ENCODE results near the gene NPFF.
A peak's percentile ranks its signal among the peaks of the same experiment; 100 is the strongest.
"Not testable (repeated sequence)": the region's sequence is repeated elsewhere in the genome, so short reads cannot be mapped to it uniquely, and the experiment has no call there.

Gene NPFF

GRCh38 chr12:53506881-53507602 is at the start of gene NPFF:
NPFF (minus strand) TSS chr12:53507484; CDS start chr12:53507474, 10 bp downstream.
- DNase-seq: no peak

GRCh38 chr12:53552361-53553327 is 45.4 kb upstream of the NPFF start:
- DNase-seq: no peak

GRCh38 chr12:53551889-53552291 is 44.6 kb upstream of the NPFF start:
- DNase-seq: no peak

DNA sequence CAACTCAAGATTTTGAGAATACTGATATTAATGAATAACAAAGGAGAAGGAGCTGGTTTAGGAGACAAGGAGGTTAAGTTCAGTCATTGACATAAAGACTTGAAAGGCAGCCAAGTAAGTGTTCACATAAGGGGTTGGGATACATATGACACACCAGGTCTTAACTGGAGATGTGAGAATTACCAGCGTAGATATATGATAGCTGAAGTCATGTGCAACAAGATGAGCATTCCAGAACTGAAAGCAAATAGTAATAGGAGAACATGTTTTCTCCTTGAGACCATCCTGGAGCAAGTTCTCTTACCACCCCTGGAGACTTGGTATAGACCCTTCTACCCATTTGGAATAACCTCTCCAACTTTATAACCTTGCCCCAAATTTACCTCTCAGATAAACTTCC is 43.3 kb upstream of the NPFF start:
- no peak for DNase-seq

- DNase-seq: not testable (repeated sequence)
Measured at GRCh38 chr12:53550131-53550530, 42.8 kb upstream of the NPFF start.

DNA sequence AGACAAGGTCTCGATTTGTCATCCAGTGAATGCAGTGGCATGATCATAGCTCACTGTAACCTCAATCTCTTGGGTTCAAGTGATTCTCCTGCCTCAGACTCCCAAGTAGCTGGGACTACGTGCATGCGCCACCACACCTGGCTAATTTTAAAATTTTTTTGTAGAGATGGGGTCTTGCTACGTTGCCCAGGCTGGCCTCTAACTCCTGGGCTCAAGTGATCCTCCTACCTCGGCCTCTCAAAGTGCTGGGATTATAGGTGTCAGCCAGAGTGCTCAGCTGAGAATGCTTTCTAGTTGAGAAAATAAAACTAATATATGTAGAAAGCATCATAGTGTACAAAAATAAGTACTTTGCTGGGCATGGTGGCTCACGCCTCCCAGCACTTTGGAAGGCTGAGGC is 41.1 kb upstream of the NPFF start:
- not testable (repeated sequence) for DNase-seq

DNA sequence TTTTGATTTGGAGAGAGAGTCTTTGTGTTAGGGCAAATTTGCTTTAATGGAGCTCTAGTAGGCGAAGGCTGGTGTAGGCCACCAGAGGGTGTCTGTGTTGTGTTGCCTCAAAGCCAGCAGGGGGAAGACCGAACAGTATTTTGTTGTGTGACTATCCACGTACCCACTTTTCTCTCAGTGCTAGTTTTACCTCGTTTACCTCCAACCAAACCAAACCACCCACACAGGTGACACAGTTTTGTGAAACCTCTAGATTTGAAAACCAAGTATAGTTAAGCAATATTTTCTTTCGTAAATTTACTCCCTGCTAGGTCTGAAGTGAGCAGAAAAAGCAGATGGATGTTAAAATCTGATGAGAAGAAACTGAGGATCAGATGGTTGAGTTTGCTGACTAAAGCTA is 36.3 kb upstream of the NPFF start:
- peak; percentile 34 for DNase-seq

DNA sequence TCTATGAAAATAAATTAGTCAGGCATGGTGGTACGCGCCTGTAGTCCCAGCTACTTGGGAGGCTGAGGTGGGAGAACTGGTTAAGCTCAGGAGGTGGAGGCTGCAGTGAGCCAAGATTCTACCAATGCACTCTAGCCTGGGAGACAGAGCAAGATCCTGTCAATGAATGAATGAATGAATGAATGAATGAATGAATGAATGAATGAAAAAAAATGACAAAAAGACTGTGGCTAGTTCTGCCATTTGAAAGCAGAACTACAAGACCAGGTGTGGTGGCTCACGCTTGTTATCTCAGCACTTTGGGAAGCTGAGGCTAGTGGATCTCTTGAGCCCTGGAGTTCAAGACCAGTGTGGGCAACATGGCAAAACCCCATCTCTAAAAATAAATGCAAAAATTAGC is 32.2 kb upstream of the NPFF start:
- no peak for DNase-seq

DNA sequence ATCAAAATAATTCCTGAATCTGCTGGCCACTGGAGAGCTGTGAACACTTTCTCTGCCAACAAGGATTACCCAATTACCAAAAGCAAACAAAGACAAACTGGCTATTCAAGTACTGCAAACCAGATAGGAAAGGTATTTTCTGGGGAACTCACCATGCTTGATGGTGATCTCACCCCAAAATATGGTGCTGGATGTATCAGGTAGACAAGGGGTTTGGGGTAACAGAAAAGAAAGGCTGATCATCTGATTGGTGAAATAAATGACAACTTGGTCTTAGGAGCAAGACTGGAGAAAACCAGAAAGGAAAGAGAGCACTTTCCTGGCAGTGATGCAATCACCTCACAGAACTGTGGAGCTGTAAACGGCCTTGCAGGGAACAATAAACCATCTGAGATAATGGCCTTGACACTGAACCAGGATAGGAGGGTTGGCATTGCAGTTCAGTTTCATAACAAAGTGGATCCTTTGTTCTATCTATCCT is 31.0 kb upstream of the NPFF start:
- no peak for DNase-seq

- no peak for DNase-seq
Measured at GRCh38 chr12:53536962-53537361, 29.7 kb upstream of the NPFF start.

- DNase-seq: no peak
Measured at GRCh38 chr12:53533471-53533870, 26.2 kb upstream of the NPFF start.

GRCh38 chr12:53532524-53533445 is 25.5 kb upstream of the NPFF start:
- DNase-seq: no peak

DNA sequence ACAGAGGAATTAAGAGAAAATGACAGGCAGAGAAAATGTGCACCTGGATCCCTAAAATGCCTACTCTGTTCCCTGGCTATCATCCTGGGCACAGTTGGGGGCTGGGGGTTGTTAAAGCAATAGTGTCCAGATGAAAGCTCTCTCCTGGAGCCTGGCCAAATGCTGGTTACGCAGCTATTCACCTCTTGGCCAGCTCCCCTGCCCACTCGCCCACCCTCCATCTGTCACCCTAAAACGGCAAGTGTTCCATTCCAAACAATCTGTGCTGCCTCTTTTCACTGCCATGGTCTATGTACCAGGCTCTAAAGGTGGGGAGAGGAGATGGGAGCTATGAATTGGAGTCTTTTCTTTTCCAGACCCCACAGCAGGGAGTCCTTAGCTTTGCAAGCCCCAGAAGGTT is 24.7 kb upstream of the NPFF start:
- DNase-seq: no peak

DNA sequence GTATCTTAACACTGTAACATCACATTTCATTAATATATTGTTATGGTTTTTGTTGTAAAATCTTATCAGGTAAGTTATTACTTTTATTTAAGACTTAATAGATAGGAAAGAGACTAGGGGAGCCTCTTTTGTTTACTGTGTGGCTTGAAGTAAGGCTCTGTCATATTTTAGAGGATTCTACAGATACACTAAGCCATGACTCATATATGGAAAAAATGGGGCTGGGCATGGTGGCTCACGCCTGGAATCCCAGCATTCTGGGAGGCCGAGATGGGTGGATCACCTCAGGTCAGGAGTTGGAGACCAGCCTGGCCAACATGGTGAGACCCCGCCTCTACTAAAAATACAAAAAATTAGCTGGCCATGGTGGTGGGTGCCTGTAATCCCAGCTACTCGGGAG is 23.6 kb upstream of the NPFF start:
- no peak for DNase-seq

DNA sequence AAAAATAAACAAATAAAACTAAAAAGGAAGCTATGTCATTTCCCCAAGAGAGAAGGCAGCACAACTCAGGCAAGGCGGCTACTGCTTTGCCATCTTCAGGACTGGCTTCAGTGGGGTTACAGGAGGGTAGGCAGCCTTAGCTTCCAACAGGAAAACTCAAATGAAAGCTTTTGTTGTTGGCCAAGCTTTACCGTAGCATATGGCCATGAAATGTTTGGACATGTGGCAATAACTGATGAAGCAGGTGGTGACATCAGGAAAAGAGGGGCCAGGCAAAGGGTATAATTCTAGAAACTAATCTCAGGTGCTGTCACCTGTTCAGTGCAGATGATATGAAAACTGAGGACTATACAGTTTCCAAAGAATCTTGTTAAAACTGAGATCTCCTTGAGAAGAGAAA is 22.8 kb upstream of the NPFF start:
- DNase-seq: no peak

GRCh38 chr12:53524476-53524875 is 17.2 kb upstream of the NPFF start:
- DNase-seq: no peak

GRCh38 chr12:53523131-53523530 is 15.8 kb upstream of the NPFF start:
- DNase-seq: no peak

GRCh38 chr12:53518381-53518780 is 11.1 kb upstream of the NPFF start:
- DNase-seq: no peak

DNA sequence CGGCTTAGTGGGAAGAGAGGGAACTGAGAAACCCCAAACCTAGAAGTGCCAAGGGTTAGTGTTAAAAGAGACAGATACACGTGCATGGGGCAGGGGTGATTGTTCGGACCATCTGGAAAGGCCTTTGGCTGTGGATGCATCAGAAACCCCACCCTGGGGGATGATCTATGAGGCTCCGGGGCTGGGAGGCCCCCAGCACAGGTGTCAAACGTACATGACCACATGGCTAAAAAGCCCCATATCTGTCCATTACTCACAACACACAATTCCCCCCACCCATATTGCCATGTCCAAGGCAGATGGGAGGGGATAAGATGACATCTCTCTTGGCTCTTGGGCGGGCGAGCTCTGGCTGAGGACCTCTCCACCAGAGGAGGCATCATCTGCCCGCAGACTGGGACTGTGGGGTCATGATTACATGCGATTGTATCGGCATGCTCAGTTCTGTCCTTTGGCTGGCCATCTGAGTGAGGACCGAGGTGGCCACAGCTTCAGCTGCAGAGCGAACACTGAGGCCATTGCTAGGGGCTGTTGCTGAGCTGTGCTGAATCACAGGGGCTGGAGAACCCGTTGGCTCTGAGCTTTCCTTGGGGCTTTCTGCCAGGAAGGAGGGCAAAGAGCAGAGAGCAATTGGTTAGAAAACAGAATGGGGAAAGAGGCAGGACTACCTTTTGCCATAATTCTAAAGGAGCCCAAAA is 9.6 kb upstream of the NPFF start:
- no peak for DNase-seq

GRCh38 chr12:53515291-53515680 is 8.0 kb upstream of the NPFF start:
- DNase-seq: no peak

GRCh38 chr12:53514628-53515290 is 7.5 kb upstream of the NPFF start:
- DNase-seq: no peak
